K562 (cell line): ENCODE measurements around the gene FXYD4. TPM values are rescaled to one million over a fixed set of nuclear protein-coding genes. Genes with fewer than 3 reads are reported as not detected.

Experiments used
- ARID1B ChIP-seq: fragments of 450-650 bp; IDR thresholded peaks from 2 replicates; pipeline ENCODE4 v1.6.1; 2016; ENCODE audit warnings: antibody characterized with exemption, mild to moderate bottlenecking, inconsistent platforms
- BCL6 ChIP-seq: fragments of 250-450 bp; sonication (Bioruptor Pico); IDR thresholded peaks from 2 replicates; pipeline ENCODE4 v1.4.0; 2020
- CTCF ChIP-seq, 3 experiments: IDR thresholded peaks in 2 of 3; conservative IDR thresholded peaks in 1 of 3; 2 replicates each; pipeline ENCODE4 v1.5.1; 2011 to 2012; ENCODE audit warnings: low read length in 3 of 3, mild to moderate bottlenecking in 3 of 3, control low read depth in 2 of 3, improper control_type of control experiment in 1 of 3, inconsistent platforms in 1 of 3, low read depth in 1 of 3, mixed read lengths in 1 of 3, moderate library complexity in 1 of 3; ENCODE audit not compliant: insufficient read depth in 2 of 3
- DEAF1 ChIP-seq: fragments of 450-650 bp; formaldehyde crosslinking; IDR thresholded peaks from 2 replicates; pipeline ENCODE4 v1.4.0; 2020; ENCODE audit warnings: mild to moderate bottlenecking, moderate library complexity
- FOXJ2 ChIP-seq: fragments of 200-800 bp; sonication (Bioruptor generic); IDR thresholded peaks from 2 replicates; pipeline ENCODE4 v1.6.1; 2016; ENCODE audit warnings: missing genetic modification characterization, missing compliant biosample characterization
- KDM1A ChIP-seq, 2 experiments: fragments of 450-650 bp; IDR thresholded peaks; 2 replicates each; pipeline ENCODE4 v1.6.1; 2016; ENCODE audit warnings: mild to moderate bottlenecking in 2 of 2
- MCM3 ChIP-seq: fragments of 450-650 bp; IDR thresholded peaks from 2 replicates; pipeline ENCODE4 v1.6.1; 2016
- MLLT1 ChIP-seq, 2 experiments: fragments of 450-650 bp; IDR thresholded peaks; 2 replicates each; pipeline ENCODE4 v1.6.1; 2016
- NCOA6 ChIP-seq: fragments of 450-650 bp; IDR thresholded peaks from 2 replicates; pipeline ENCODE4 v1.6.1; 2017; ENCODE audit warnings: mild to moderate bottlenecking
- NCOR1 ChIP-seq: fragments of 450-650 bp; IDR thresholded peaks from 2 replicates; pipeline ENCODE4 v1.6.1; 2016; ENCODE audit warnings: mild to moderate bottlenecking, moderate library complexity
- NKRF ChIP-seq: fragments of 450-650 bp; IDR thresholded peaks from 2 replicates; pipeline ENCODE4 v1.6.1; 2016; ENCODE audit warnings: borderline replicate concordance
- PHB ChIP-seq: fragments of 250-450 bp; sonication (Bioruptor Pico); IDR thresholded peaks from 2 replicates; pipeline ENCODE4 v1.5.0; 2021
- POLR2B ChIP-seq: fragments of 450-650 bp; IDR thresholded peaks from 2 replicates; pipeline ENCODE4 v1.6.1; 2018; ENCODE audit warnings: low read depth; ENCODE audit not compliant: partially characterized antibody
- POLR2H ChIP-seq: IDR thresholded peaks from 2 replicates; pipeline ENCODE4 v1.6.1; 2016; ENCODE audit warnings: missing genetic modification characterization, low read depth, mild to moderate bottlenecking, control low read depth, missing compliant biosample characterization, moderate library complexity
- RB1 ChIP-seq: fragments of 450-650 bp; IDR thresholded peaks from 2 replicates; pipeline ENCODE4 v1.6.1; 2017; ENCODE audit warnings: low read depth, mild to moderate bottlenecking
- SMARCA5 ChIP-seq: fragments of 450-650 bp; IDR thresholded peaks from 2 replicates; pipeline ENCODE4 v1.6.1; 2016
- SREBF1 ChIP-seq: fragments of 150-350 bp; IDR thresholded peaks from 2 replicates; pipeline ENCODE4 v1.6.1; 2014; ENCODE audit warnings: antibody characterized with exemption, low read depth, low read length, borderline replicate concordance
- ZNF197 ChIP-seq: fragments of 200-800 bp; sonication (Bioruptor generic); IDR thresholded peaks from 2 replicates; pipeline ENCODE4 v1.6.1; 2016; ENCODE audit warnings: low read depth, missing genetic modification characterization, missing compliant biosample characterization
- ZNF347 ChIP-seq: fragments of 450-650 bp; formaldehyde crosslinking; IDR thresholded peaks from 2 replicates; pipeline ENCODE4 v1.4.0; 2020; ENCODE audit warnings: low read depth, mild to moderate bottlenecking, moderate library complexity
- ZNF778 ChIP-seq: fragments of 450-650 bp; formaldehyde crosslinking; IDR thresholded peaks from 2 replicates; pipeline ENCODE4 v1.4.0; 2020; ENCODE audit warnings: mild to moderate bottlenecking, moderate library complexity
- polyA plus RNA-seq, 8 experiments: library from polyadenylated mRNA; depleted of rRNA in 4 of 8; stranded (reverse) in 5 of 8; unstranded in 3 of 8; fragments of >200 nt; fragmentation: Nextera tagmentation in 2 of 8; fragmentation: Illumina TruSeq in 1 of 8; extraction: Ambion mirVana in 2 of 8; extraction: Trizol in 1 of 8; gene quantifications; 2 replicates each; pipeline versions ENCODE4 v1.2.1 to v1.2.3, GENCODE V29; 2011 to 2014; ENCODE audit warnings: inconsistent platforms in 1 of 8, missing spikeins in 1 of 8
- total RNA-seq, 7 experiments: library from RNA; depleted of rRNA in 6 of 7; stranded (reverse); fragments of >200 nt in 6 of 7; fragmentation: Illumina TruSeq in 2 of 7; extraction: Trizol in 2 of 7; gene quantifications; 2 replicates each; pipeline versions ENCODE4 v1.2.1 to v1.2.3, GENCODE V29; 2011 to 2021; ENCODE audit warnings: low replicate concordance in 1 of 7

The FXYD4 gene
- total and polyA plus RNA-seq, 9 of the 15 experiments (the other 6 are each of a cell fraction or from before 2014, with no cell fraction given), result not detected

- TF ChIP-seq SMARCA5, result peak; percentile 17; the same call in 1 of the 2 replicates
- TF ChIP-seq NKRF, result peak; percentile 46; the same call in 1 of the 2 replicates
- no peak for TF ChIP-seq ZNF347 (CRISPR knock-in tag)
- TF ChIP-seq FOXJ2 (tag), result no peak
- TF ChIP-seq MCM3, result no peak
- TF ChIP-seq POLR2H (tag), result 0 out of 2 replicates have a peak, but pooled peaks have one; percentile 56
- TF ChIP-seq MLLT1 (IDR thresholded peaks at IDR 0.05), result peak; percentile 86
- TF ChIP-seq ARID1B, result peak; percentile 25
- no peak for TF ChIP-seq ZNF197
- no peak for TF ChIP-seq PHB (CRISPR knock-in tag)
- TF ChIP-seq NCOR1, result no peak
- no peak for TF ChIP-seq ZNF778
- no peak for TF ChIP-seq RB1
- TF ChIP-seq NCOA6, result no peak
- no peak for TF ChIP-seq KDM1A (IDR thresholded peaks at IDR 0.05)
- TF ChIP-seq POLR2B, result peak; percentile 30
- TF ChIP-seq DEAF1 (CRISPR knock-in tag), result 0 out of 2 replicates have a peak, but pooled peaks have one; percentile 21
- TF ChIP-seq CTCF (IDR thresholded peaks at IDR 0.05 in 2 of 3, conservative IDR thresholded peaks at IDR 0.05 in 1 of 3; ENCODE audit: insufficient read depth in 2 of 3, low read depth in 1 of 3, low read length in 3 of 3), result no peak
- no peak for TF ChIP-seq SREBF1
- no peak for TF ChIP-seq BCL6 (CRISPR knock-in tag)
Measured at GRCh38 chr10:43404704-43405084, 33.3 kb downstream of the FXYD4 start (continued).
